ENCODE data around the gene ABI1.
A peak's percentile ranks its signal among the peaks of the same experiment; 100 is the strongest.
"Not testable (repeated sequence)": the region's sequence is repeated elsewhere in the genome, so short reads cannot be mapped to it uniquely, and the experiment has no call there.

Gene ABI1

DNA sequence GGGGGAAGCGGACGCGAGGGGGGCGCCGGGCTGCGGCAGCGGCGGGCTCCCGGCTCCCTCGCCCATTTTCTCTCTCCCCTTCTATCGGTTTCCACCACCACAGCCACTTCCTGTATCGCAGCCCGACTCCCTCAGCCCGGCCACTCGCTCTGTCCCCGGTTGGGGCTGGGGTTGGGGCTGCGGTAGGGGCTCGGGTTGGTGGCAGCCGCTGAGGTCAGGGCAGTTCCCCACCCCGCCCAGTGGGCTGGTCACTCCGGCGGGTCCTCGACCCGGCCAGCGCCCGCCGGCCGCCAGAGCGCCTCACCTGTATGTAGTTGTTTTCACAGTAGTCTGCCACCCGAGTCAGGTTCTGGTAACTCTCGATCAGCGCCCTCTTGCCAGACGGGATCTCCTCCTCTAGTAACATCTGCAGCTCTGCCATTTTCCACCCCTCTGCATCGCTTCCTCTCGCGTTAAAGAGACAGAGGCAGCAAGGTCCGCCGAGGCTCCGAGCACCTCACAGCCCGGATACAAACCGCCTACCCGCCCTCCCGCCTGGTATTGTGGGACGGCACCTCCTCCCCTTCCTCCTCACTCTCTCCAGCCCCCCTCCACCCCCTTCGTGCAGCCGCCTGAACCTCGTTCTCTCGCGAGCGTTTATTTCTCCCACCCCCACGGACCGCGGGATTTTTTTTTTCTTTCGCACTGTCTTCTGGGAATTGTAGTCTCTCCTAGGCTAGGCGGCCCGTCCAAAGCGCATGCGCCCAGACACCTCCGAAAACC lies at the start of gene ABI1:
Gene ABI1, minus strand, starts transcription at position 516 of the 762 bp plus-strand sequence. Its CDS starts 95 bp downstream, at position 421.
- DNase-seq, result peak; percentile 98

DNA sequence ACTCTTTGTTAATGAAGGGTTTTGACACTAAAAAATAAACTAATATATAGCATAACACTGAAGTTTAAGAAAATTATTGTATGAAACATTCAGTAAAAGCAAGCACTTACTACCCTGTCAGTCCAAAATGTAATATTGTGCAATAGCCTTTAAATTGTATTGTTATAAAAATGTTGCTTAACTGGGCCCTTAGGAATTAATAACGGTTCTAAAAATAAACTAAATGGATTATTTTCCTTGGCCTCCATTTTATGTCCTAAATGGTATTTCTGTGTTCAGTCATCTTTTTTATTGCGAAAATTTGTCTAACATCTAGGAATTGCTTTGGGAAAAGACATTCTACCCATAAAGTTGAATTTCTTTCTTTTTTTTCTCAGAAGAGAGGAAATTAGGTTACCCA lies 49.0 kb upstream of the ABI1 start:
- no peak for DNase-seq

DNA sequence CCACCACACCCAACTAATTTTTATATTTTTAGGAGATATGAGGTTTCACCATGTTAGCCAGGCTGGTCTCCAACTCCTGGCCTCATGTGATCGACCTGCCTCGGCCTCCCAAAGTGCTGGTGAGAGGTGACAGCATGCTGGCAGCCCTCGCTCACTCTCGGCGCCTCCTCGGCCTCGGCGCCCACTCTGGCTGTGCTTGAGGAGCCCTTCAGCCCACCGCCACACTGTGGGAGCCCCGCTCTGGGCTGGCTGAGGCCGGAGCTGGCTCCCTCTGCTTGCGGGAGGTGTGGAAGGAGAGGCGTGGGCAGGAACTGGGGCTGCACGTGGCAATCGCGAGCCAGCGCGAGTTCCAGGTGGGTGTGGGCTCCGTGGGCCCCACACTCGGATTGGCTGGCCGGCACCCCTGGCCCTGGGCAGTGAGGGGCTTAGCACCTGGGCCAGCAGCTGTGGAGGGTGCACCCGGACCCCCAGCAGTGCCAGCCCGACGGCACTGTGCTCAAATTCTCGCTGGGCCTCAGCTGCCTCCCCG lies 44.6 kb upstream of the ABI1 start:
- DNase-seq, result not testable (repeated sequence)

DNA sequence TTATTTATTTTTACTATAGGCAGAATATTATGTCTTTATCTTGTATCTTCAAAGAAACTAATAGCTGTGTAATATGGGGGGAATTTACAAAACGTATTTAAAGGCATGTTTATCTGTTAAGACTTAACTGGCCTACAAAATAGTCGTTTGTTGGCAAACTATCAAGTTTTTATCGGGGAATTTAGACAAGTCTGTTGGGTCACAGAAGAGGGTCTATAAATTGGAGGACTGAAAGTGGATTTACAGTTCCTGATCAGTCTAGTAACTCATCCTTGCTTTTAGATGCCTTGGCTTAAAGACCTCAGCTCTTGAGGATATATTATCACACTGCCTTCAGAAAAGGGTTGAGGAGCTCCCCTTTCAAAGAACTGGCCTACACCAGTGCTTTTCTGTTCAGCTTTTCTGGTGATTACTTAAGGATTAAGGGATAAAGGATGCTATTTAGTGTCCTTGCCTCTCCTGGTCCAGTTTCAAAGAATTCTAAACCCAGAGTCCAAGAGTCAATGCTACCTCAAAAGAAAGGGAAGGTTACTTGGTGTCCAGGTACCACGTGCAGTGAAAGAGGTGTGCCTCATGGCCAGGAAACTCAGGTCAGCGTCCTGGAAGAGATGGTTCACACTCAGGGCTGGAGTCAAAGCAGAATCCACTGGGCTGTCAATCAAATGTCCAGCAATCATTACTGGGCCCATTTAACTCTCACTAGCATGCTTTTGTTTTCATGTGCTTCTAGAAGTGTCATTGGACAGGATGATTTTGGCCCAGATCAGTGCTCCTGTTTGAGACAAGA lies 42.9 kb upstream of the ABI1 start:
- no peak for DNase-seq

DNA sequence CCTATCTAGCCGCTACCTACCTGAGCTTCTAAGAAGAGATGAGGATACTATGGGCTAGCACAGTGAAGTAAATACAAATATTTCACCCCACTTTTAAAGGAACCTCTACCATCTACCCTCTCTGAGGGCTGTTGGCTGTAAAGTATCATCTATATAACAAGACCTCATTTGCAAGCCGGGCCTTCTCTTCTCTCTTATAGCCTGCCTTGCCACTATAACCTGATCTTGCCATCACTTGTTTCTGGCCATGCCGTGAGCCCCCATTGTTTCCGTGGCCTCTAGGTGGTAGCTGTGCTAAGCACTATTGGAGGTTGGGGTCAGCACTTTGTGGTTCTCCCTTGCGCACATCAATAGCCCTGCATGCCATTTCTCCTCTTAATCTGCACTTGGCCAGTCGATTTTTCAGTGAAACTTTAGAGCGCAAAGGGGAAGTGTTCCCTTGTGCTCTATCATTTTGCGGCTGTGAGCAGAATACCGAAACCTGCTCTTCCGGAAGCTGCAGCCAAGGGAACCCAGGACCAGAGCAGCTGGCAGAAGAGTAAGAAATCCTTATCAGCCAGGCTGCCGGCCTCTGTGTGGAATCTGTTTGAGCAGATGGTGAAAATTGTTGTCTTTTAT lies 31.7 kb upstream of the ABI1 start:
- not testable (repeated sequence) for DNase-seq

DNA sequence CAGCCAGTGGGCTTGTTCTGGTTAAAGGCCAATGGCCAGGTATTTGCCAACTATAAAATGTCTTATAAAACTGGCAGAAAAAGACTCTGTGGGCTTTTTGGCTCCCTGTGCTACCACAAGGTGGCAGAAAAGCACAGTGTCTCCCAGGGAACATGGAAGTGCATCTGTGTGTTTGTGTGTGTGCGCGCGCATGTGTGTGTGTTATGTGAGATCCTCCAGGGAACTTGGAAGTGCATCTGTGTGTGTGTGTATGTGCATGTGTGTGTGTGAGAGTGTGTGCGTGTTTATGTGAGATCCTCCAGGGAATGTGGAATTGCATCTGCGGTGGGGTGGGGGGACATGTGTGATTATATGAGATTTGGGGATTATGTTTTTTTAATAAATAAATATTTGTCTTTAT lies 30.2 kb upstream of the ABI1 start:
- DNase-seq, result peak; percentile 16

DNA sequence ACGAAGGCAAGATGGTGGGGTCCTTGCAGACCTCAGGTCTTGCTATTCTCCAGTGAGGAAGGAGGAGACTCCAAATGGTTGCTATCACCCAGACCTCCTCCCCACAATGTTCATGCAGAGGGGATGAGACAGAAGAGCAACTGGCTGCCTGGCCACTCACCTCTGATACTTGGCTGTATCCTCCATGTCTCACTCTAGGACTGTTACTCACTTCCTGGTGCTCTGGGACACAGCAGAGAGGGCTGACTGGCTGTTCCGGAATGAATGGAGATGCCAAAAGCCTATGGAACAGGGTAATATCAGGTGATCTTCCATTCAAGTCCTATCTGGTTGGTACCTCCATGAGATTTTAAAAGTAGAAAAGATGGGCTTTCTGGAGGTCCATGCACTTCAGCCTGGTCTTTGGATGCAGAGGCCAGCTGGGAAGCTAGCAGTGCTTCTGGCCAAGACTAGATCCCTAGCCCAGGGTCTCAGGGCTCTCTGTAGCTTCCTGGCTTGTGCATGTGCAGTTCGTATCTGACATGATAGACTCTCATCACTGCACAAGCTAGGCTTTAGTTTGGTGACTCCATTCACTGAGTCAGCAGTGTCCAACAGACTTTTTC lies 27.0 kb upstream of the ABI1 start:
- no peak for DNase-seq

DNA sequence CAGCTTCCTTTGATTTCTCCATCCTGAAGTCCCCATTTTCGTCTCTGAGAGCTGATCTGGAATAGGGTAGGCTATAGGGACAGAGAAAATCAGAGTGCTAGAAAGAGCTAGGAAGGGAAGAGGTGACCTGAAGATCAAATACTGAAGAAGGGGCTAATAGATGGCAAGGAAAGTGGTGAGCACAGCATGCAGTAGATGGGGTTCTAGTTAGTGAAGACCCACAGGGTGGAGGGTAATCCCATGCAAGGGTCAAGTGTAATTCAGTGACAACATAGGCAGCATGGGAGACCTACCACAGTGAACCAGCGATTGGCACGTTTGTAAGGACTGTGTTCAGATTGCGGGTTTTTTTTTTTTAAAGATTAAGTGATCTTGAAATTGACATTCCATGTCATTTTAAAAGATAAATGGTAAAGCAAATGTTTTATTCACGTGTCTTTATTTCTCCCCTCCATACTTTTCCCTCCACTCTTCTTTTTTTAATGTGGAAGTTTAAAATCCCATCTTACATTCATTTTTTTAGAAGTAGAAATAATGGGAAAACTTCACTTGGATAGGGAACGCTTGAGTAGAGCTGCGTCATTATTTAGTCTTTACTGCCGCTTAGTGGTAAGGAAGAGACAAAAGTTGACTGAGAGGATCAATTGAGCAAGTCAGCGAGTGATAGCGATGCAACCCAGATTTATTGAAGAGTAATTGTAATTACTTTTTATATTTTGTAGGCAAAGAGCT lies 21.0 kb upstream of the ABI1 start:
- DNase-seq, result peak; percentile 23

DNA sequence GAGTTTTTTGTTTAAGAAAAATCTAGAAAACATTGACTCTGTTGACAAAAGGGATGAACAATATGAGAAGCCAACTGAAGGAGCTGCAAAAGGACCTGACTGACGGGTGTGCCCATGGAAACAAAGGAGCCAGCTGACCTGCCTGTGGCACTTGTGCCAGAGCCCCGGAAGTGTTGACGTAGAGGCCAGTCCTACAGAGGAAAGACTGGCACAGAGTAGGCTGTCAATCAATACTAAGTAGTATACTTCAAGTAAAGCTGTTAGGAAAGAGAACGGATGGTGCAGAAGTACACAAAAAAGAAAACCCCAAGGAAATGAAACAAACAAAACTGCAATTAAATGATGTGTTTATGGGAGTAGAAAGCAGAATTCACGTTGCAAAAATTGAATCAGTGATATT lies 19.0 kb upstream of the ABI1 start:
- peak; percentile 1 for DNase-seq

DNA sequence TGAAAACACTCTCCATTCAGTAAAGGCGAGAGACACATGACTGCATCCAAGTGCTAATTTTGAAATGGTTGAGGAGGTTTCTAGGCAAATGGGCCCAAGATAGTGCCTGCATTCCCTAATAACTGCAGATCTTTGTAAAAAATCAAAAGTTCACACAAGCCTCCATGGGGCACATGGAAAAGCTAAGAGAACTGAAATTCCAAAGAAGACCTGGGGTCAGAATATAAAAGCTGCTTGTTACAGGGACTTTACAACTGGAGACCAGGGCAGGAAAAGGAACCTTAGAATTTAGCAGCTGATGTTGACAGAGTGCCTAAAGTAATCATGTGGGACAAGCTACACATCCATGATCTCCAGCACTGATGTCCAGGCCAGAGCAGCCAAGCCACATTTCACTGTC lies 10.0 kb upstream of the ABI1 start:
- no peak for DNase-seq

DNA sequence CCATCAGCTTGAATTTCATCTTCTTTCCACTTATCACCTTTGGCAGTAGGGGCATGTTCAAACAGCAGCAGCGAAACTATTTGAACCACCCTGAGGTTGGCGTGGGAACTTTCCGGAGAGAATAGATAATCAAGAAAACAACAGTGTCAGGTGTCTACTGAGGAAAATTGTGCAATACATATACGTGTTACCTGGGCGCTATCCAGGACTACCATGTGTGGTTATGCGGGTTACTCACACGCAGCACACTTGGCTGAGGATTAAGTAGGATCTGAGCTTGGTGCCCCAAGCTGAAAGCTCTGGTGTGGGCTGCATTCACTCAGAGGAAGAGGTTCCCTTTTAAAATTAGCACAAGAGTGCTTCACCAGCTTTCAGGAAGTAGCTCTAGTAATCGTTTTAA lies 8.8 kb upstream of the ABI1 start:
- DNase-seq, result no peak

DNA sequence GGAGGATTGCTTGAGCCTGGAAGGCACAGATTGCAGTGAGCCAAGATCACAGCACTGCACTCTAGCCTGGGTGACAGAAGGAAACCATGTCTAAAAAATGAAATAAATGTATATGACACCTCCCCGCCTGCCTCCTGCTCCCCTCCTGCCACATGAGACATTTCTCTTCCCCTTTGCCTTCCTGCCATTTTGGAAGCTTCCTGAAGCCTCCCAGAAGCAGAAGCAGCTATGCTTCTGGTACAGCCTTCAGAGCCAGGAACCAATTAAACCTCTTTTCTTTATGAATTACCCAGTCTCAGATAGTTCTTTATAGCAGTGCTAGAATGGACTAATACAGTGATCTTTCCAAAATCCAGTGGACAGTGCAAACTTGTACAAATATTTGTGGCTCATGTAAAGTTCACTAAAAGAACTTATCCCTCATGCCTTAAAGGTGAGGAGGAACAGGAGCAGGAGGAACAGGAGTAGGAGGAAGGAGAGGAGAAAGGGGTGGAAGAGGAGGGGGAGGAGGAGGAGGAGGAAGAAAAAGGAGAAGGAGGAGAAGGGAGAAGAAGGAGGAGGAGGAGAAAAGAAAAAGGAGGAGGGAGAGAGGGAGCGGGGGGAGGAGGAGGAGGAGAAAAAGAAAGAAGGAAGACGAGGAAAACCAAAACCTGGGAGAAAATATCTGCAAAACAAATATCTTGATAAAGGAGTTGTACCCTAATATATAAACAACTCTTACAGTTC lies 2.8 kb upstream of the ABI1 start:
- no peak for DNase-seq

DNA sequence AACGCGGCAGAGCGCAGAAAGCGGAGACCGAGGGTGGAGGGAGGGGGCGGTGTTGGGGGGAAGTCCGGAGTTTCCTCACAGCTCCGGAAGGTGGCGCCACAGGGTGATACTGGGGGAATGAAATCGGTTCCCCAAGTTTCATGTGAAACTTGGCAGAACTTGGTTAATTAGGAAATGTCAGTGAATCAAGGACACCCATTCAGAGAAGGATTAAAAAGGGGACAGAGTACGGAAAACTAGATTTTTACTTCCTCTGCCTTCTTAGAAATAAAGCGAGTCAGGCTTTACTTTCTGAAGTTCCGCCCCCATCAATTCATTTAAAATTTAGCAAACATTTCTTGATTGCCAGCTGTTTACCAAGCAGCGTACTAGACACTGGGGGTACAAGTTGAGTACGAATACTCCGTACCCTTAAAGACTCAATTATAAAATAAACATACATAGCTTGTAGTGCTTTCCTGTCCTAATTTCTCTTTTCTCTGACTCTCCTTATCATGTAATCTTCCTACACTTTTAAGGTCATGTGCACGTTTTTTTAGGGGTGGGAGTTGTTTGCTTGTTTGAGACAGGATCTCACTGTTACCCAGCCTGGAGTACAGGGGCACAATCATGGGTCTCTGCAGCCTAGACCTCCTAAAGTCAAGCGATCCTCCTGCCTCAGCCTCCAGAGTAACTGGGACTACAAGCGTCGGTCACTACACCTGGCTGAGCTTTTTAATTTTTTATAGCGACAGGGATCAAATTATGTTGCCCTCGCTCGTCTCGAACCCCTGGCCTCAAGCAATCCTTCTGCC lies 644 bp upstream of the ABI1 start:
- no peak for DNase-seq

DNA sequence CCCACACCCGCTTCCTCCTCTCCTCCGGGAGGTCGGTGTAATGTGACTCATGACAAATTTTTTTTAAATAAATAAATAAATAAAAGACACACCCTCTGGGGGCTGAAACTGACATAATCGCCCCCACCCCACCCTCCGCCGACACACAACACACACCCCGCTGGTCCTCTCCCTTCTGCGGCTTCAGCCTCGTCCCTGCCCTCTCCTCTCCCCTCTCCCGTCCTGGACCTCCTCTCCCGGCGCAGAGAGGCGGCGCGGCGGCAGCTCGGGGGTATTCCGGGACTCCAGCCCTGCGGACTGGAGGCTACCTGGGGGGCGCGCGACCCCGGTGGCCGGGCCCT lies 686 bp downstream of the ABI1 start:
- peak; percentile 13 for DNase-seq

DNA sequence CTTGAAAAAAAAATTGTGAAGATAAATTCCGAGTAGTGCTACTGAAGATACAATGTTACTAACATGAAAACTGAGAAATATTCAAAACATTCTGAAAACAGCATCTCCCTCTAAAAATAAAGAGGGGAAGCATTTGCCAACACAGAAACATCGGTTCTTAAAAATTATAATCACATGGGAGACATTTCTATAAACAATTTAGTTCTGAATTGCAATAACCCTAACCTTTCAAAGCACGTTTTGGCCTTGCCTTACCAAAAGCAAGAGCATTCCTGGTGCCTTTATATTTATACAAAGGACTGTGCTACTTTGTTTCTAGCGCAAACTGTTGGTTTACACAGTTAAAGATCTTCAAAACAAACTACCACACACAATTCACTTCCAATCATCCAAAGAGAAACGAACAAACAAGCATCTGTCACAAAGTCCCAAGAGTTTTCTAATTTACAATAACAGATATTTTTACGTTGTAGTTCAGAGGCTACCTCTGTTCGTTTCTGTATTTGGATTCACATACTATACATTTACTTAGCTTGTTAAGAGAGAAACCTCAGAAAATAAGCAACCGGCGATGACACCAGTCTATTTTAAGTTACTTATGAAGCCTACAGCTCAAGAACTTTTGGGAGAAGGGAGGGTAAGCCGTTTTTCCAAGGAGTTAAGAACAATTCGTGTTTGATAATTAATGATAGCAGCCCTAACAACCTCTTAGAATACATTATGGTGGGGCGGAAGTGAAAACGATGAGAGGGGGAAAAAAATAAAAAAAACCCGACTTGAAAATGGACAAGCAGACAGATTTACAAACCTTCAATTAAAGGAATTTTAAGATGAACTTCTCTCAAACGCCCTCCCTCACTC lies 1.3 kb downstream of the ABI1 start:
- no peak for DNase-seq

DNA sequence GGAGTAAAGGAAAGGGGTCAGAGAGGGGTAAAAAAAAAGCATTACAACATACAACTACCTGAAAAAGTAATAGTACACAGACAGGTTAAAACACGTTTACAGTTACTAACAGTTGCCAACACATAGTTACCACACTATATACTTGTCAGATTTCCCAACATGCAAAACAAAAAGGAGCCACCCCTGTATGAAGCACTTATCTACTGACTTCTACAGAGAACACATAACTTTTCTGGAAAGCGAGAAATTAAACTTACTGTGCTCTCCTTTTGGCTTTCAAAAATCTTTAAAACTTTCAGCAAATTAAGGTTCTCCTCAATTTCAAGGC lies 2.1 kb downstream of the ABI1 start:
- no peak for DNase-seq

DNA sequence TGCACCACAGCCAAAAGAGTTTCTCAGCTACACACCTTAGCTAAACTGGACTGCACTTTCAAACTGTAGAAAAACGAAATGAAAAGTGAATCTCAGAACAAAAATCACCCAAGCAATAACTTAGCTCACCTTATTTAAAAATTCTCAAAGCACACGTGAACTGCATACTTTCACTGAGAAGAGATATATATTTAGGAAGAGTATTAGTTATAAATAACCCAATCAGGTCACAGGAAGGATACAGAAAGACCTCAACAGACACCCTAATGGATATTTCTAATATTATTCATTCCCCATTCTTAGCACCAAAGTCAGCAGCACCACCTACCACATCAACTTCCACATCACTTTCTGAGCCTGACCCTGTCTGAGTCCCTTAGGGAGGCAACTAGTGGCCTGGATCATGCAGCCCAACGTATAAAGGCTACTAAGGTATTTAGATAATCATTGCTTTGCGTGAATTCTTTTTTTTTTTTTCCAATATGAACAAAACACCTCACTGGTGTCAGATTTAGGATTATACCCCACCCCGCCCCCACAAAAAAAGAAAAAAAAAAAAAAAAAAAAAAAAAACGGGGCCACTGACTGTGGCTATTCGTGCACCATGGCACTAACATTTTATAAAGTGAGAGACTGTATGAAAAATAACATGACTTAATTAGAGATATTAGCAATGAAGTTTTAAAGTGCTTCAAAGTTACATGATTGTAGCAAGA lies 2.6 kb downstream of the ABI1 start:
- DNase-seq, result no peak

DNA sequence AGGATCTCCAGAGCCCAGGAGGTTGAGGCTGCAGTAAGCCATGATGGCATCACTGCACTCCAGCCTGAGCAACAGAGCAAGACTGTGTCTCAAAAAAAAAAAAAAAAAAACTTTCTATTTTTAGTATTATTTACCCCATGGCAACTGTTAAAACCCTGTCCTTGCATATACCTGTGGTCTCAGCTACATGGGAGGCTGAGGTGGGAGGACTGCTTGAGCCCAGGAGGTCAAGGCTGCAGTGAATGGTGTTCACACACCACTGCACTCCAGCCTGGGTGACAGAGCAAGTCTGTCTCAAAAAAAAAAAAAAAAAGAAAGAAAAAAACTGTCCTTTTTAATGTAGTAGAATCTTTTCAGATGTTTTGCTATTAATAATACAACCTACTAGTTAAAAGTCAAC lies 3.2 kb downstream of the ABI1 start:
- DNase-seq, result not testable (repeated sequence)

DNA sequence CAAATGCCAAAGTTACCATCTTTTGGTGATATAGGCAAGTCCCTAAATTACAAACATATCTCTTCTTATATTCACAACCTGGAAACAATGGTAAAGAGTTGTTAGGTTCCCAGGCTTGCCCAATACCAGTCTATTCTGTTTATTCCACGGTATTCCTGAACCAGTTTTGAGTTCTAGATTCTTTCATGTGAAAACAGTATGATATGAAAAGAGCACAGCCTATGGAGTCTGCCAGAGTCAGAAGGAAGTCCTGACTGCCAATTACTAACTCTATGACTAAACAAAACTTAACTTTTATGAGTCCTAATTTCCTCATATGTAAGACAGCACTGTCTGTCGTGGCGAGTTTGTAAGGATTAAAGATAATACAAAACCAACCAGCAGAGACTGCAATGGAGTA lies 5.6 kb downstream of the ABI1 start:
- no peak for DNase-seq

DNA sequence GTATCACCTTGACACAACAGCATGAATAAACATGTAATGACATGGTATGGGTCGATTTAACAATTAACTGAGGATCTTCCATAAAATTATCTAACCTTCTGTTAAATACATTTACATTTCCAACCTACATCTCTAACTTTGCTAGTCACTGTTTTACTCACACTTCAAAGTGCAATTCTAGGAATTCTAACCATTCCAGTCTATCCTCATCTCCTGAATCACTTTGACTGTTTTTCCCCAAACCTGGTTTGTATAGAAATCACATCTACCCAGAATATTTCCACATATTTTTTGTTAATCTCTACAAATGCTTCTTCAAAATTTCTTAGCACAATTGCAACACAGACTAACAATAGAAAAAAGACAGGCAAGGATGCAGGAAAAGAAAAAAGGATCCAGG lies 6.2 kb downstream of the ABI1 start:
- DNase-seq, result no peak
